Esophagus muscularis mucosa (tissue), 4 donors: ENCODE data around the gene NACC1. TPM values are rescaled to one million over a fixed set of nuclear protein-coding genes. Genes with fewer than 3 reads are reported as not detected.
A peak's percentile ranks its signal among the peaks of the same experiment; 100 is the strongest.

Source experiments
- DNase-seq: peaks from one replicate; pipeline ENCODE4 v3.0.0-alpha.2; 2017; ENCODE audit errors: extremely low spot score
- H3K27ac ChIP-seq, 4 donors: fragments of 200-600 bp; sonication (generic); replicated peaks in 1 of 4; 1 replicate in 3 of 4; 2 replicates in 1 of 4; pipeline ENCODE4 v1.5.1; 2016 to 2019; ENCODE audit warnings: mild to moderate bottlenecking in 1 of 4
- H3K27me3 ChIP-seq, 4 donors: fragments of 200-600 bp; sonication (generic); one replicate each; pipeline versions ENCODE4 v1.5.1 to v1.6.0; 2016 to 2019
- H3K36me3 ChIP-seq, 4 donors: fragments of 200-600 bp; sonication (generic); one replicate each; pipeline ENCODE4 v1.5.1; 2016 to 2019
- H3K4me1 ChIP-seq, 4 donors: fragments of 200-600 bp; sonication (generic); one replicate each; pipeline ENCODE4 v1.5.1; 2016 to 2019
- H3K4me3 ChIP-seq, 4 donors: fragments of 200-600 bp; sonication (generic); 1 replicate in 2 of 4; 2 replicates in 2 of 4; pipeline ENCODE4 v1.5.1; 2016 to 2019; ENCODE audit warnings: mild to moderate bottlenecking in 4 of 4, moderate library complexity in 1 of 4
- H3K9me3 ChIP-seq, 4 donors: fragments of 200-600 bp; sonication (generic); 1 replicate in 3 of 4; 2 replicates in 1 of 4; pipeline ENCODE4 v1.5.1; 2016 to 2019
- CTCF ChIP-seq, 3 experiments: fragments of 200-600 bp in 2 of 3; fragments of 450-650 bp in 1 of 3; sonication (generic) in 2 of 3; IDR thresholded peaks; one replicate each; pipeline ENCODE4 v1.5.1; 2017 to 2019; ENCODE audit warnings: antibody characterized with exemption in 3 of 3, mild to moderate bottlenecking in 2 of 3, moderate library complexity in 1 of 3
- EP300 ChIP-seq: sonication (generic); formaldehyde crosslinking; IDR thresholded peaks from one replicate; pipeline ENCODE4 v1.6.1; 2017; ENCODE audit warnings: antibody characterized with exemption
- POLR2A ChIP-seq: fragments of 450-650 bp; IDR thresholded peaks from one replicate; pipeline ENCODE4 v1.6.1; 2017; ENCODE audit warnings: antibody characterized with exemption, moderate library complexity, mild to moderate bottlenecking, low read depth
- POLR2AphosphoS5 ChIP-seq, 2 donors: sonication (generic); formaldehyde crosslinking; IDR thresholded peaks; one replicate each; pipeline ENCODE4 v1.6.1; 2017; ENCODE audit warnings: antibody characterized with exemption in 2 of 2
- WGBS: methylation state at CpG from one replicate; pipeline ENCODE4 v1.1.5; 2018; 5-methylcytosine and 5-hydroxymethylcytosine counted together
- intact Hi-C: fragments of 100-400 bp; cut with DNase I; formaldehyde crosslinking; loops from one replicate; pipeline ENCODE4 v1.15.1; 2023
- total RNA-seq, 4 donors: library from RNA; depleted of rRNA; stranded (reverse); fragments of >200 nt; gene quantifications; one replicate each; pipeline versions ENCODE4 v1.1.0 to v1.2.1, GENCODE V29; 2016

Gene NACC1
- total RNA-seq, 4 donors from 2014 or later = 24.5 to 61.6 (median 29.6) TPM

GRCh38 chr19:13129384-13129783 lies 11.3 kb downstream of the NACC1 start:
- DNase-seq = no peak
- H3K27ac ChIP-seq = no peak overlapping the region
- H3K27me3 ChIP-seq = no peaks in the 10 kb centered on the region
- peaks cover 0 to 11% (median 5%) of the 10 kb centered on the region in 4 donors for H3K36me3 ChIP-seq
- TF ChIP-seq POLR2A (no peak), EP300 (no peak), POLR2AphosphoS5 (IDR thresholded peaks at IDR 0.05) (no peak), CTCF (IDR thresholded peaks at IDR 0.05) (no peak)
- intact Hi-C loops = no loop called here
- no peaks in the 10 kb centered on the region for H3K9me3 ChIP-seq
- WGBS = 100% methylated on average over 1 of the region's 9 CpGs
- peaks cover 9 to 27% (median 16%) of the 10 kb centered on the region in 4 donors for H3K4me1 ChIP-seq
- no peak overlapping the region for H3K4me3 ChIP-seq

- no peaks in the 10 kb centered on the region for H3K27me3 ChIP-seq
- peaks cover 14 to 41% (median 23%) of the 10 kb centered on the region in 4 donors for H3K4me1 ChIP-seq
- DNase-seq = no peak
- 92% methylated on average over 3 of the region's 3 CpGs for WGBS
- no peak for TF ChIP-seq POLR2AphosphoS5 (IDR thresholded peaks at IDR 0.05)
- no peak for TF ChIP-seq CTCF (IDR thresholded peaks at IDR 0.05)
- peaks cover 7 to 17% (median 13%) of the 10 kb centered on the region in 4 donors for H3K36me3 ChIP-seq
- no peak overlapping the region for H3K27ac ChIP-seq
- no peaks in the 10 kb centered on the region for H3K9me3 ChIP-seq
- H3K4me3 ChIP-seq = no peak overlapping the region
- intact Hi-C loops = no loop called here
These were observed 12.9 kb downstream of the NACC1 start for GRCh38 chr19:13130886-13131490.

DNA sequence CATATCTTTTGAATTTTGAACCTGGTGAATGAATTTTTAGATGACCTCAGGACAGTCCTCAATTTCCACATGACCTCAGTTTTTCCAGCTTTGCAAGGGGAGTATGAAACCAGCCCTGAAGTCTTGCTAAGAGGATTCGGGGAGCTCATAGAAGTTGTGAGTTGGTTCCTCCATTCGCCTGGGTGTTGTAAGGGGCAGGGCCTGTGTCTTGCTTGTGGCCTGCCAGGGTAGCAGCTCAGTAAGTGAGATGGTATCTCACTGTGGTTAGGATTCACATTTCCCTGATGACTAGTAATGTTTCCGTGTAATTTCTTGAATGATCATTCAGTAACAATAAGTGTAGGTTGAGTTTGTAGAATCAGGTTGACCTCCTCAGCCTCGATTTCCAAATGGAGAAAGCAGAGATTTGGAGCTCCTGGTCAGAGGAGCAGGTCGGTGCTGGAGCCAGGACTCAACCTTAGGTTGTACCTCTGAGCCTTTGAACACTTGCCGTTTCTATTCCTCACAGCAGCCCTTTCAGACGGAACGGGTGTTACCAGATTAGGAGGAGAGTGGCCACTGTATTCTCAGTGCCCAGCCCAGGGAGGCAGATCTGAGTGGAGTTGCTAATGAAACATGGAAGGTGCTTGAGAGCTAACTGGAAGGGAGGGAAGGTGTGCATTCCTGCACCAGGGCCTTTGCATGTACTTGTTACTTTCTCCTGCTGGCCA lies 14.6 kb downstream of the NACC1 start:
- peaks cover 14 to 40% (median 23%) of the 10 kb centered on the region in 4 donors for H3K4me1 ChIP-seq
- WGBS = 81% methylated on average over 5 of the region's 8 CpGs
- no peak overlapping the region for H3K4me3 ChIP-seq
- no peak for DNase-seq
- H3K27ac ChIP-seq = peak overlapping the region in 1 of 4 donors; percentile 58
- no peaks in the 10 kb centered on the region for H3K9me3 ChIP-seq
- intact Hi-C loops = no loop called here
- H3K36me3 ChIP-seq = peaks cover 9 to 28% (median 26%) of the 10 kb centered on the region in 4 donors
- TF ChIP-seq POLR2A = no peak
- TF ChIP-seq EP300 = no peak
- TF ChIP-seq CTCF (IDR thresholded peaks at IDR 0.05) = no peak
- TF ChIP-seq POLR2AphosphoS5 (IDR thresholded peaks at IDR 0.05) = no peak
- H3K27me3 ChIP-seq = no peaks in the 10 kb centered on the region

- H3K4me1 ChIP-seq = peaks cover 14 to 32% (median 23%) of the 10 kb centered on the region in 4 donors
- no peaks in the 10 kb centered on the region for H3K9me3 ChIP-seq
- peak overlapping the region in 2 of 4 donors; percentile 20 to 58 for H3K27ac ChIP-seq
- intact Hi-C loops = no loop called here
- H3K36me3 ChIP-seq = peaks cover 11 to 36% (median 34%) of the 10 kb centered on the region in 4 donors
- 78% methylated on average over 12 of the region's 12 CpGs for WGBS
- H3K27me3 ChIP-seq = no peaks in the 10 kb centered on the region
- TF ChIP-seq POLR2AphosphoS5 (IDR thresholded peaks at IDR 0.05) (no peak), EP300 (no peak), CTCF (IDR thresholded peaks at IDR 0.05) (no peak), POLR2A (no peak)
- DNase-seq = no peak
- no peak overlapping the region for H3K4me3 ChIP-seq
These were observed 15.3 kb downstream of the NACC1 start for GRCh38 chr19:13133241-13133870.
